K562 (cell line): Measurements from ENCODE around the gene SLC9C2. TPM values are rescaled to one million over a fixed set of nuclear protein-coding genes. Genes with fewer than 3 reads are reported as not detected.
A peak's percentile ranks its signal among the peaks of the same experiment; 100 is the strongest.

Experiments
- ATAC-seq: fragments of 200-7000 bp; cut with Tn5 transposase; 3 replicates; pipeline ENCODE4 v1.9.1; 2020; ENCODE audit warnings: moderate library complexity
- BruUV-seq: library from RNA; stranded (reverse); fragments of 400-500 nt; replicated peaks from 2 replicates; lab custom pipeline; 2021; lab: Mats Ljungman, UMichigan
- CTCF ChIA-PET: fragments of 300-600 bp; formaldehyde crosslinking; extraction: SDS; loops from one replicate; lab custom pipeline; 2021; ENCODE audit warnings: low intra/inter-chr PET ratio; lab: Yijun Ruan, JAX
- POLR2A ChIA-PET: fragments of 300-600, 350-650 bp; sonication (Branson Sonifier 250); formaldehyde crosslinking; extraction: SDS; loops from one replicate; lab custom pipeline; 2021; ENCODE audit warnings: antibody characterized with exemption, inconsistent platforms; lab: Yijun Ruan, JAX
- DNase-seq, 4 experiments: peaks; one replicate each; pipeline versions ENCODE4 v3.0.0 to v3.0.0-alpha.2; 2011 to 2018; ENCODE audit warnings: low spot score in 3 of 4, mixed read lengths in 3 of 4; ENCODE audit errors: extremely low read depth in 1 of 4
- FAIRE-seq: peaks from 2 replicates; lab custom pipeline; 2011; peaks lifted over from hg19 to GRCh38; lab: Jason Lieb, UNC
- H2AFZ ChIP-seq: 2 replicates; pipeline ENCODE4 v1.6.0; 2011; ENCODE audit warnings: low read depth, low read length, control low read depth, inconsistent platforms
- H3K27ac ChIP-seq: fragments of 200-600 bp; 3 replicates; pipeline ENCODE4 v1.8.0; 2011; ENCODE audit warnings: low read depth, mild to moderate bottlenecking, control low read depth, inconsistent platforms, low read length, moderate library complexity, mixed read lengths; ENCODE audit errors: extremely low read depth
- H3K27me3 ChIP-seq, 2 experiments: fragments of 300-600 bp in 1 of 2; 2 replicates in 1 of 2; 3 replicates in 1 of 2; pipeline versions ENCODE4 v1.6.0 to v1.8.0; 2011; ENCODE audit warnings: inconsistent platforms in 2 of 2, low read length in 2 of 2, mild to moderate bottlenecking in 1 of 2, mixed read lengths in 1 of 2, moderate library complexity in 1 of 2; ENCODE audit not compliant: control insufficient read depth in 2 of 2, insufficient read depth in 2 of 2
- H3K36me3 ChIP-seq: fragments of 300-600 bp; 3 replicates; pipeline ENCODE4 v1.8.0; 2011; ENCODE audit warnings: mild to moderate bottlenecking, low read length, inconsistent platforms; ENCODE audit not compliant: control insufficient read depth, insufficient read depth
- H3K4me1 ChIP-seq, 2 experiments: fragments of 200-600 bp in 1 of 2; replicated peaks in 1 of 2; 2 replicates in 1 of 2; 3 replicates in 1 of 2; pipeline versions ENCODE4 v1.5.1 to v1.8.0; 2011; ENCODE audit warnings: inconsistent platforms in 2 of 2, low read length in 2 of 2, mild to moderate bottlenecking in 1 of 2, mixed read lengths in 1 of 2, moderate library complexity in 1 of 2; ENCODE audit not compliant: control insufficient read depth in 2 of 2, insufficient read depth in 2 of 2
- H3K4me2 ChIP-seq: 2 replicates; pipeline ENCODE4 v1.6.1; 2011; ENCODE audit warnings: low read length, control low read depth, inconsistent platforms, mixed read lengths; ENCODE audit not compliant: insufficient read depth
- H3K4me3 ChIP-seq: fragments of 200-600 bp; sonication (generic), shearing (Covaris generic); 2 replicates; pipeline ENCODE4 v1.5.1; 2016; ENCODE audit warnings: control low read depth, inconsistent platforms
- H3K79me2 ChIP-seq: fragments of 200-600 bp; 3 replicates; pipeline ENCODE4 v1.8.0; 2011; ENCODE audit warnings: low read length, inconsistent platforms; ENCODE audit not compliant: control insufficient read depth, insufficient read depth
- H3K9ac ChIP-seq, 2 experiments: 2 replicates each; pipeline versions ENCODE4 v1.6.0 to v1.6.1; 2011; ENCODE audit warnings: low read depth in 2 of 2, low read length in 2 of 2, control low read depth in 1 of 2, inconsistent platforms in 1 of 2, mild to moderate bottlenecking in 1 of 2, mixed read lengths in 1 of 2; ENCODE audit not compliant: insufficient read depth in 1 of 2
- H3K9me1 ChIP-seq: one replicate; pipeline ENCODE4 v1.6.0; 2011; ENCODE audit warnings: inconsistent platforms, mild to moderate bottlenecking, low read length, moderate library complexity; ENCODE audit not compliant: control insufficient read depth, insufficient read depth
- H3K9me3 ChIP-seq: replicated peaks from 2 replicates; pipeline ENCODE4 v1.5.1; 2011; ENCODE audit warnings: low read depth, low read length, inconsistent platforms; ENCODE audit not compliant: control insufficient read depth, insufficient read depth
- H4K20me1 ChIP-seq: replicated peaks from 2 replicates; pipeline ENCODE4 v1.6.1; 2011; ENCODE audit warnings: low read length, inconsistent platforms, mixed read lengths; ENCODE audit not compliant: control insufficient read depth, insufficient read depth
- E2F3 ChIP-seq: fragments of 250-450 bp; sonication (Bioruptor Pico); IDR thresholded peaks from 2 replicates; pipeline ENCODE4 v1.4.0; 2020; ENCODE audit warnings: mild to moderate bottlenecking
- ELF1 ChIP-seq: fragments of 200-800 bp; sonication (Bioruptor generic); IDR thresholded peaks from 2 replicates; pipeline ENCODE4 v1.6.1; 2016; ENCODE audit warnings: missing genetic modification characterization, missing compliant biosample characterization
- FOS ChIP-seq: IDR thresholded peaks from 3 replicates; pipeline ENCODE4 v1.6.1; 2011; ENCODE audit not compliant: insufficient read length; ENCODE audit errors: extremely low read depth
- HDAC1 ChIP-seq, 2 experiments: fragments of 450-650 bp; IDR thresholded peaks; 2 replicates each; pipeline ENCODE4 v1.6.1; 2016 to 2017; ENCODE audit warnings: inconsistent platforms in 1 of 2, mild to moderate bottlenecking in 1 of 2, moderate library complexity in 1 of 2
- JUND ChIP-seq, 2 experiments: IDR thresholded peaks; 2 replicates in 1 of 2; 3 replicates in 1 of 2; pipeline ENCODE4 v1.6.1; 2011; ENCODE audit warnings: borderline replicate concordance in 2 of 2, low read depth in 2 of 2, low read length in 2 of 2, improper control_type of control experiment in 1 of 2, missing biosample characterization in 1 of 2, missing genetic modification characterization in 1 of 2, missing genetic modification reagents in 1 of 2
- LEF1 ChIP-seq: fragments of 450-650 bp; IDR thresholded peaks from 2 replicates; pipeline ENCODE4 v1.6.1; 2016; ENCODE audit warnings: mild to moderate bottlenecking
- MED1 ChIP-seq: sonication (generic); formaldehyde crosslinking; IDR thresholded peaks from 2 replicates; pipeline ENCODE4 v1.8.1; 2023; ENCODE audit warnings: missing genetic modification reagents, borderline replicate concordance
- NCOA1 ChIP-seq: fragments of 450-650 bp; IDR thresholded peaks from 2 replicates; pipeline ENCODE4 v1.6.1; 2016; ENCODE audit warnings: low read depth
- NCOA4 ChIP-seq: fragments of 450-650 bp; IDR thresholded peaks from 2 replicates; pipeline ENCODE4 v1.6.1; 2018; ENCODE audit warnings: mild to moderate bottlenecking; ENCODE audit not compliant: partially characterized antibody
- NR4A1 ChIP-seq, 2 experiments: fragments of 250-450 bp in 1 of 2; fragments of 450-650 bp in 1 of 2; sonication (Bioruptor Pico) in 1 of 2; IDR thresholded peaks; 2 replicates each; pipeline versions ENCODE4 v1.4.0 to v1.6.1; 2016 to 2020; ENCODE audit warnings: mild to moderate bottlenecking in 2 of 2, missing compliant biosample characterization in 1 of 2, missing genetic modification characterization in 1 of 2, moderate library complexity in 1 of 2
- SLC30A9 ChIP-seq: fragments of 250-450 bp; sonication (Bioruptor Pico); IDR thresholded peaks from 2 replicates; pipeline ENCODE4 v1.8.0; 2022; ENCODE audit warnings: mild to moderate bottlenecking, moderate library complexity
- SMC3 ChIP-seq: conservative IDR thresholded peaks from 2 replicates; pipeline ENCODE4 v1.6.1; 2011; ENCODE audit warnings: low read depth, low read length, improper control_type of control experiment; ENCODE audit not compliant: insufficient read depth
- TGIF2 ChIP-seq: sonication (generic); formaldehyde crosslinking; IDR thresholded peaks from 2 replicates; pipeline ENCODE4 v1.8.1; 2022; ENCODE audit warnings: mild to moderate bottlenecking, missing genetic modification reagents, moderate library complexity
- XRCC3 ChIP-seq: fragments of 450-650 bp; IDR thresholded peaks from 2 replicates; pipeline ENCODE4 v1.6.1; 2017; ENCODE audit warnings: mild to moderate bottlenecking, moderate library complexity
- ZKSCAN1 ChIP-seq: fragments of 150-350 bp; IDR thresholded peaks from 2 replicates; pipeline ENCODE4 v1.6.1; 2016; ENCODE audit warnings: low read depth, low read length
- ZNF41 ChIP-seq: fragments of 250-450 bp; sonication (Bioruptor Pico); conservative IDR thresholded peaks from 2 replicates; pipeline ENCODE4 v1.4.0; 2020; ENCODE audit warnings: mild to moderate bottlenecking
- WGBS: fragments of 100-300 bp; shearing (Covaris generic); methylation state at CpG from one replicate; pipeline ENCODE4 v1.1.6; 2016; ENCODE audit warnings: low coverage, mixed read lengths; ENCODE audit not compliant: insufficient coverage; ENCODE audit errors: missing lambda C conversion rate; 5-methylcytosine and 5-hydroxymethylcytosine counted together
- in situ Hi-C: fragments of 300-500 bp; cut with MboI; formaldehyde crosslinking; loops from 4 replicates; pipeline ENCODE4 v1.15.0; 2018; ENCODE audit warnings: inconsistent platforms, mixed read lengths
- intact Hi-C: fragments of 100-400 bp; cut with micrococcal nuclease; formaldehyde crosslinking; loops from 2 replicates; pipeline ENCODE4 v1.14.2; 2022
- polyA plus RNA-seq, 8 experiments: library from polyadenylated mRNA; depleted of rRNA in 4 of 8; stranded (reverse) in 5 of 8; unstranded in 3 of 8; fragments of >200 nt; fragmentation: Nextera tagmentation in 2 of 8; fragmentation: Illumina TruSeq in 1 of 8; extraction: Ambion mirVana in 2 of 8; extraction: Trizol in 1 of 8; gene quantifications; 2 replicates each; pipeline versions ENCODE4 v1.2.1 to v1.2.3, GENCODE V29; 2011 to 2014; ENCODE audit warnings: inconsistent platforms in 1 of 8, missing spikeins in 1 of 8
- total RNA-seq, 7 experiments: library from RNA; depleted of rRNA in 6 of 7; stranded (reverse); fragments of >200 nt in 6 of 7; fragmentation: Illumina TruSeq in 2 of 7; extraction: Trizol in 2 of 7; gene quantifications; 2 replicates each; pipeline versions ENCODE4 v1.2.1 to v1.2.3, GENCODE V29; 2011 to 2021; ENCODE audit warnings: low replicate concordance in 1 of 7
- TF ChIP-seq, protein P1 (sequence below): fragments of 450-650 bp; formaldehyde crosslinking; IDR thresholded peaks from 2 replicates; pipeline ENCODE4 v1.4.0; 2020; ENCODE audit warnings: mild to moderate bottlenecking

The SLC9C2 gene
- total and polyA plus RNA-seq, 9 of the 15 experiments (the other 6 are each of a cell fraction or from before 2014, with no cell fraction given) = 0.11 to 0.22 (median 0.15) TPM; not detected in 5

DNA sequence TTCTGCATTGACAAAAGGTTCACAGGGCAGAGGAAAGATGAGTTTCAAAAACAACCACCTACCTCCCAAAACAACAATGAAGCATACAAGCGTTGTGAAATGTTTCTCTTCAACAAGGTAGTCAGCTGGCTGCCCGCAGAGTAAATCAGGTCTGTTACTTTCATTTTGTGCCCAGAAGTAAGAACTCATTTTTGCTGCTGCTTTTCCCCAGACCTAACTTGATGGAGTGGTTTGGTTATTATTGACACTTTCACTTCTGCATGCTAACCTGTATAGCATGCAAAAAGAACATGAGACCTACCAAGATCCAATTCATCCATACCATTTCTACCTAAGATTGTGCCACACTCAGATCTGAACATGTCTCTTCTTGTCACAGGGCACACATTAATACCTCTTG is 1.3 kb downstream of the SLC9C2 start:
- Histone ChIP-seq H3K9me3 (no peaks in the 10 kb centered on the region), H4K20me1 (no peaks in the 10 kb centered on the region), H3K4me2 (no peak overlapping the region), H3K27me3 (no peaks in the 10 kb centered on the region), H3K36me3 (no peaks in the 10 kb centered on the region), H3K4me3 (no peak overlapping the region), H3K9ac (no peak overlapping the region), H2AFZ (peak overlapping the region; percentile 41; the same call in 1 of the 2 replicates), H3K79me2 (no peaks in the 10 kb centered on the region), H3K4me1 (peaks cover 0 to 10% of the 10 kb centered on the region in 2 experiments; a peak in 2 of 5 replicates), H3K27ac (no peak overlapping the region), H3K9me1 (no peaks in the 10 kb centered on the region)
- CTCF ChIA-PET = no interaction called here
- no TSS peak for BruUV-seq
- FAIRE-seq (no peak), ATAC-seq (no peak), DNase-seq (no peak)
- in situ Hi-C loops = no loop called here
- TF ChIP-seq SLC30A9 (CRISPR knock-in tag) = no peak
- TF ChIP-seq ZNF41 (CRISPR knock-in tag) = no peak
- no peak for TF ChIP-seq NCOA4
- TF ChIP-seq LEF1 = no peak
- TF ChIP-seq ELF1 (tag) = no peak
- no peak for TF ChIP-seq MED1 (CRISPR knock-in tag)
- TF ChIP-seq SMC3 = no peak
- TF ChIP-seq NR4A1 (CRISPR knock-in tag; IDR thresholded peaks at IDR 0.05) = no peak
- no peak for TF ChIP-seq NR4A1 (tag; IDR thresholded peaks at IDR 0.05)
- no peak for TF ChIP-seq JUND (IDR thresholded peaks at IDR 0.05; ENCODE audit: borderline replicate concordance, low read depth, low read length)
- no peak for TF ChIP-seq JUND (tag; IDR thresholded peaks at IDR 0.05; ENCODE audit: borderline replicate concordance, low read depth, low read length)
- no peak for TF ChIP-seq ZKSCAN1
- TF ChIP-seq FOS = no peak
- no peak for TF ChIP-seq XRCC3
- TF ChIP-seq HDAC1 (IDR thresholded peaks at IDR 0.05) = no peak
- TF ChIP-seq E2F3 (CRISPR knock-in tag) = no peak
- TF ChIP-seq, protein P1, sequence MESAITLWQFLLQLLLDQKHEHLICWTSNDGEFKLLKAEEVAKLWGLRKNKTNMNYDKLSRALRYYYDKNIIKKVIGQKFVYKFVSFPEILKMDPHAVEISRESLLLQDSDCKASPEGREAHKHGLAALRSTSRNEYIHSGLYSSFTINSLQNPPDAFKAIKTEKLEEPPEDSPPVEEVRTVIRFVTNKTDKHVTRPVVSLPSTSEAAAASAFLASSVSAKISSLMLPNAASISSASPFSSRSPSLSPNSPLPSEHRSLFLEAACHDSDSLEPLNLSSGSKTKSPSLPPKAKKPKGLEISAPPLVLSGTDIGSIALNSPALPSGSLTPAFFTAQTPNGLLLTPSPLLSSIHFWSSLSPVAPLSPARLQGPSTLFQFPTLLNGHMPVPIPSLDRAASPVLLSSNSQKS (CRISPR knock-in tag) = no peak
- no peak for TF ChIP-seq TGIF2 (CRISPR knock-in tag)
- TF ChIP-seq NCOA1 = no peak
- intact Hi-C loops = no loop called here
- 28% methylated on average over 2 of the region's 2 CpGs for WGBS
- POLR2A ChIA-PET = interaction anchor here (1.1 kb wide), 1 partner anchor 22 kb away, joined by 7 read pairs; no protein-coding TSS in a partner anchor
